HG02884 (cell line): ENCODE measurements around the gene OGFOD2.

Source experiments
- ATAC-seq: cut with Tn5 transposase; IDR thresholded peaks from one replicate; pipeline ENCODE4 v1.9.1; 2021; ENCODE audit warnings: mild to moderate bottlenecking, moderate library complexity; ENCODE audit not compliant: unreplicated experiment

Gene OGFOD2

GRCh38 chr12:122976648-122976975, 1.6 kb downstream of the OGFOD2 start:
- no peak for ATAC-seq

- no peak for ATAC-seq
Measured at GRCh38 chr12:122977153-122977552, 2.1 kb downstream of the OGFOD2 start.

GRCh38 chr12:122977655-122978392, 2.8 kb downstream of the OGFOD2 start:
- no peak for ATAC-seq

GRCh38 chr12:122978507-122978955, 3.5 kb downstream of the OGFOD2 start:
- no peak for ATAC-seq

GRCh38 chr12:122979001-122979907, 4.2 kb downstream of the OGFOD2 start:
- ATAC-seq = no peak

- no peak for ATAC-seq
Measured at GRCh38 chr12:122979908-122980182, 4.8 kb downstream of the OGFOD2 start.

- peak; percentile 57 for ATAC-seq
Measured at GRCh38 chr12:122980183-122981035, 5.4 kb downstream of the OGFOD2 start, which contains the start of gene ARL6IP4. Gene ARL6IP4 (plus strand): TSS chr12:122980681. CDS start chr12:122981140, 459 bp downstream.

GRCh38 chr12:122981036-122981471, 6.0 kb downstream of the OGFOD2 start:
- no peak for ATAC-seq

- no peak for ATAC-seq
Measured at GRCh38 chr12:122981587-122982476, 6.8 kb downstream of the OGFOD2 start.

- no peak for ATAC-seq
Measured at GRCh38 chr12:122982477-122982815, 7.4 kb downstream of the OGFOD2 start.

GRCh38 chr12:122982963-122983788, 8.1 kb downstream of the OGFOD2 start:
- no peak for ATAC-seq

- ATAC-seq = no peak
Measured at GRCh38 chr12:122983789-122984515, 8.9 kb downstream of the OGFOD2 start.

GRCh38 chr12:122984612-122985337, 9.7 kb downstream of the OGFOD2 start:
- no peak for ATAC-seq

- no peak for ATAC-seq
Measured at GRCh38 chr12:122985338-122986257, 10.6 kb downstream of the OGFOD2 start.

- ATAC-seq = no peak
Measured at GRCh38 chr12:122986258-122986871, 11.3 kb downstream of the OGFOD2 start.

- ATAC-seq = no peak
Measured at GRCh38 chr12:122987086-122987951, 12.3 kb downstream of the OGFOD2 start.
